HEK293 (cell line): ENCODE results near the gene KPTN.

Experiments
- BCL11A ChIP-seq: fragments of 450-650 bp; formaldehyde crosslinking; IDR thresholded peaks from 2 replicates; pipeline ENCODE4 v1.5.1; 2016; ENCODE audit warnings: low read depth, missing biosample characterization, missing genetic modification characterization
- HOXC10 ChIP-seq: sonication (generic); formaldehyde crosslinking; IDR thresholded peaks from 2 replicates; pipeline ENCODE4 v1.8.1; 2023; ENCODE audit warnings: mild to moderate bottlenecking, missing genetic modification reagents
- INSM2 ChIP-seq: fragments of 450-650 bp; formaldehyde crosslinking; IDR thresholded peaks from 2 replicates; pipeline ENCODE4 v1.5.1; 2016; ENCODE audit warnings: missing biosample characterization, missing genetic modification characterization
- KLF10 ChIP-seq: fragments of 450-650 bp; IDR thresholded peaks from 2 replicates; pipeline ENCODE4 v1.5.1; 2018; ENCODE audit warnings: missing biosample characterization, mild to moderate bottlenecking, missing genetic modification characterization
- MYNN ChIP-seq: fragments of 450-650 bp; formaldehyde crosslinking; IDR thresholded peaks from 2 replicates; pipeline ENCODE4 v1.5.1; 2016; ENCODE audit warnings: missing biosample characterization, missing genetic modification characterization, borderline replicate concordance
- PRDM1 ChIP-seq: fragments of 450-650 bp; formaldehyde crosslinking; IDR thresholded peaks from 2 replicates; pipeline ENCODE4; 2016; ENCODE audit warnings: missing biosample characterization, missing genetic modification characterization
- RBAK ChIP-seq: fragments of 450-650 bp; formaldehyde crosslinking; IDR thresholded peaks from 2 replicates; pipeline ENCODE4 v1.5.1; 2016; ENCODE audit warnings: missing biosample characterization, missing genetic modification characterization
- SETDB1 ChIP-seq: IDR thresholded peaks from one replicate; pipeline ENCODE4 v1.6.1; 2017; ENCODE audit warnings: mild to moderate bottlenecking, low read length, moderate library complexity, mixed read lengths; ENCODE audit not compliant: insufficient read length
- SP3 ChIP-seq: fragments of 450-650 bp; formaldehyde crosslinking; IDR thresholded peaks from 2 replicates; pipeline ENCODE4 v1.5.1; 2016; ENCODE audit warnings: missing biosample characterization, missing genetic modification characterization
- YY1 ChIP-seq: fragments of 450-650 bp; formaldehyde crosslinking; IDR thresholded peaks from 2 replicates; pipeline ENCODE4 v1.5.1; 2018; ENCODE audit warnings: missing biosample characterization, missing genetic modification characterization
- ZBTB17 ChIP-seq: fragments of 450-650 bp; formaldehyde crosslinking; IDR thresholded peaks from 2 replicates; pipeline ENCODE4 v1.5.1; 2016; ENCODE audit warnings: missing biosample characterization, missing genetic modification characterization
- ZBTB44 ChIP-seq: fragments of 450-650 bp; IDR thresholded peaks from 2 replicates; pipeline ENCODE4 v1.5.1; 2018; ENCODE audit warnings: missing biosample characterization, mild to moderate bottlenecking, missing genetic modification characterization
- ZIC2 ChIP-seq: fragments of 450-650 bp; formaldehyde crosslinking; IDR thresholded peaks from 2 replicates; pipeline ENCODE4 v1.5.1; 2016; ENCODE audit warnings: missing biosample characterization, missing genetic modification characterization
- ZNF132 ChIP-seq: fragments of 450-650 bp; formaldehyde crosslinking; IDR thresholded peaks from 2 replicates; pipeline ENCODE4 v1.5.1; 2017; ENCODE audit warnings: missing biosample characterization, missing genetic modification characterization, borderline replicate concordance
- ZNF133 ChIP-seq: fragments of 450-650 bp; formaldehyde crosslinking; IDR thresholded peaks from 2 replicates; pipeline ENCODE4 v1.5.1; 2016; ENCODE audit warnings: missing biosample characterization, missing genetic modification characterization
- ZNF140 ChIP-seq: fragments of 450-650 bp; formaldehyde crosslinking; IDR thresholded peaks from 2 replicates; pipeline ENCODE4 v1.5.1; 2016; ENCODE audit warnings: missing biosample characterization, missing genetic modification characterization
- ZNF19 ChIP-seq: fragments of 450-650 bp; formaldehyde crosslinking; IDR thresholded peaks from 2 replicates; pipeline ENCODE4; 2016; ENCODE audit warnings: missing biosample characterization, missing genetic modification characterization, low read depth
- ZNF239 ChIP-seq: fragments of 450-650 bp; formaldehyde crosslinking; IDR thresholded peaks from 2 replicates; pipeline ENCODE4 v1.5.1; 2016; ENCODE audit warnings: missing biosample characterization, missing genetic modification characterization
- ZNF266 ChIP-seq: fragments of 450-650 bp; formaldehyde crosslinking; IDR thresholded peaks from 2 replicates; pipeline ENCODE4 v1.5.1; 2016; ENCODE audit warnings: missing biosample characterization, missing genetic modification characterization, low read depth
- ZNF311 ChIP-seq: fragments of 450-650 bp; formaldehyde crosslinking; IDR thresholded peaks from 2 replicates; pipeline ENCODE4 v1.5.1; 2017; ENCODE audit warnings: missing biosample characterization, missing genetic modification characterization, borderline replicate concordance
- ZNF335 ChIP-seq: fragments of 450-650 bp; formaldehyde crosslinking; conservative IDR thresholded peaks from 2 replicates; pipeline ENCODE4 v1.5.1; 2016; ENCODE audit warnings: missing biosample characterization, missing genetic modification characterization
- ZNF391 ChIP-seq: fragments of 450-650 bp; formaldehyde crosslinking; IDR thresholded peaks from 2 replicates; pipeline ENCODE4 v1.5.1; 2016; ENCODE audit warnings: low read depth, missing biosample characterization, missing genetic modification characterization, borderline replicate concordance
- ZNF473 ChIP-seq: fragments of 450-650 bp; formaldehyde crosslinking; IDR thresholded peaks from 2 replicates; pipeline ENCODE4 v1.5.1; 2017; ENCODE audit warnings: missing biosample characterization, missing genetic modification characterization
- ZNF501 ChIP-seq: fragments of 450-650 bp; formaldehyde crosslinking; IDR thresholded peaks from 2 replicates; pipeline ENCODE4 v1.5.1; 2016; ENCODE audit warnings: missing biosample characterization, missing genetic modification characterization
- ZNF571 ChIP-seq: fragments of 450-650 bp; formaldehyde crosslinking; IDR thresholded peaks from 2 replicates; pipeline ENCODE4 v1.5.0; 2017; ENCODE audit warnings: missing biosample characterization, missing genetic modification characterization
- ZNF600 ChIP-seq: fragments of 450-650 bp; formaldehyde crosslinking; IDR thresholded peaks from 2 replicates; pipeline ENCODE4 v1.5.1; 2016; ENCODE audit warnings: missing biosample characterization, missing genetic modification characterization
- ZNF624 ChIP-seq: fragments of 450-650 bp; formaldehyde crosslinking; IDR thresholded peaks from 2 replicates; pipeline ENCODE4 v1.5.1; 2017; ENCODE audit warnings: missing biosample characterization, missing genetic modification characterization
- ZNF658 ChIP-seq: fragments of 450-650 bp; formaldehyde crosslinking; IDR thresholded peaks from 2 replicates; pipeline ENCODE4; 2016; ENCODE audit warnings: missing biosample characterization, missing genetic modification characterization
- ZNF747 ChIP-seq: fragments of 450-650 bp; formaldehyde crosslinking; IDR thresholded peaks from 2 replicates; pipeline ENCODE4 v1.5.1; 2016; ENCODE audit warnings: missing biosample characterization, missing genetic modification characterization
- ZNF768 ChIP-seq: fragments of 450-650 bp; formaldehyde crosslinking; IDR thresholded peaks from 2 replicates; pipeline ENCODE4 v1.5.1; 2018; ENCODE audit warnings: missing biosample characterization, mild to moderate bottlenecking, missing genetic modification characterization
- ZNF776 ChIP-seq: fragments of 450-650 bp; formaldehyde crosslinking; IDR thresholded peaks from 2 replicates; pipeline ENCODE4 v1.5.0; 2017; ENCODE audit warnings: missing biosample characterization, missing genetic modification characterization, borderline replicate concordance
- ZNF785 ChIP-seq: fragments of 450-650 bp; formaldehyde crosslinking; IDR thresholded peaks from 2 replicates; pipeline ENCODE4 v1.5.1; 2016; ENCODE audit warnings: missing biosample characterization, missing genetic modification characterization
- ZSCAN18 ChIP-seq: fragments of 450-650 bp; formaldehyde crosslinking; IDR thresholded peaks from 2 replicates; pipeline ENCODE4 v1.5.1; 2016; ENCODE audit warnings: missing biosample characterization, missing genetic modification characterization
- ZXDB ChIP-seq: fragments of 450-650 bp; formaldehyde crosslinking; IDR thresholded peaks from 2 replicates; pipeline ENCODE4 v1.5.1; 2016; ENCODE audit warnings: missing biosample characterization, missing genetic modification characterization
- TF ChIP-seq, protein P1 (sequence below): fragments of 450-650 bp; formaldehyde crosslinking; IDR thresholded peaks from 2 replicates; pipeline ENCODE4 v1.5.1; 2017; ENCODE audit warnings: missing biosample characterization, missing genetic modification characterization
- TF ChIP-seq, protein P2 (sequence below): fragments of 450-650 bp; formaldehyde crosslinking; IDR thresholded peaks from 2 replicates; pipeline ENCODE4 v1.5.1; 2016; ENCODE audit warnings: missing biosample characterization, missing genetic modification characterization

The KPTN gene

DNA sequence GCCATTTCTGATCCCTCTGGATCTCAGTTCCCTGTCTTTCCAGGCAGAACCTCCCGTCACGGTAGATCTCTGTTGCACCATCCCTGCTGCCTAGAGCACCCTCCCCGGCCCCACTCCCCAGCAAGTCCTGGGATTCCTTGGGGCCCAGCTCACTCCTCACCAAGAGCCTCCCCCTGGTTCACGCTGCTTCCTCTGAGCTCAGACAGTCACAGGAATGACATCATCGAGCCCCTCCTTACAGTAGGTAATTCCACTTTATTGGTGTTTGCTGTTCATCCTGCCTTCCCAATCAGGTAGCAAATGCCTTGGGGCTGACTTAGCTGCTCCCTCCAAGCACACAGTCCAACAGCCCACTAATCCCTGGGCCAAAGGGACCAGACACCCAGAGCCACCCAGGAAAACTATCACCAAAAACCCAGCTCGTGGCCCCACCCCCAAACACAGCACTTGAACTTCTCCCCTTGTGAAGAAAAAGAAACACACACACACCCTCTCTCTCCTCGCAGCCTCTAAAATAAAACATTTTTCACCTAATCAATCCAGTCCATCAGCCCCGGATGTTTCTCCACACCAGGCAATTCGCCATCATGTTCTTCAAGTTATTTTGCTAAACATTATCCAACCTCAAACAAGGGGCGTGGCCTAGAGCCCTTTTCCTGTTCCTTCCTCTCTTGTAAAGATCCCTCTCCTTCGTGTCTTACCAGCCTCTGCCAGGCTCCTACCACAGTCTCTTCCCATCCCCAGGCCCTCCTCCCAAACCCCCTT lies 28.3 kb upstream of the KPTN start (continued):
- TF ChIP-seq ZNF501 (no peak), ZNF140 (tag by site-specific recombination) (no peak), PRDM1 (tag by site-specific recombination) (no peak), YY1 (tag by site-specific recombination) (no peak), ZNF239 (tag by site-specific recombination) (no peak), SETDB1 (no peak), ZNF658 (tag by site-specific recombination) (no peak), ZNF747 (no peak), BCL11A (tag by site-specific recombination) (no peak), SP3 (tag by site-specific recombination) (peak; percentile 63), ZXDB (tag by site-specific recombination) (no peak), KLF10 (tag by site-specific recombination) (no peak), ZNF132 (tag by site-specific recombination) (no peak), ZIC2 (tag by site-specific recombination) (peak; percentile 68), ZNF600 (tag by site-specific recombination) (no peak), ZSCAN18 (no peak), RBAK (tag by site-specific recombination) (no peak), ZNF391 (tag by site-specific recombination) (0 out of 2 replicates have a peak, but pooled peaks have one; percentile 23), MYNN (tag by site-specific recombination) (no peak), ZNF335 (peak; percentile 66), ZNF624 (tag by site-specific recombination) (no peak), ZNF473 (tag by site-specific recombination) (no peak), ZNF133 (tag by site-specific recombination) (no peak), ZNF776 (no peak), ZNF785 (tag by site-specific recombination) (no peak), ZNF19 (tag by site-specific recombination) (no peak), INSM2 (tag by site-specific recombination) (no peak), ZNF266 (tag by site-specific recombination) (no peak), ZBTB44 (tag by site-specific recombination) (no peak), ZBTB17 (peak; percentile 24; the same call in 1 of the 2 replicates), ZNF768 (tag by site-specific recombination) (no peak), HOXC10 (CRISPR knock-in tag) (no peak), ZNF571 (tag by site-specific recombination) (no peak), ZNF311 (tag by site-specific recombination) (no peak)
- TF ChIP-seq, protein P1, sequence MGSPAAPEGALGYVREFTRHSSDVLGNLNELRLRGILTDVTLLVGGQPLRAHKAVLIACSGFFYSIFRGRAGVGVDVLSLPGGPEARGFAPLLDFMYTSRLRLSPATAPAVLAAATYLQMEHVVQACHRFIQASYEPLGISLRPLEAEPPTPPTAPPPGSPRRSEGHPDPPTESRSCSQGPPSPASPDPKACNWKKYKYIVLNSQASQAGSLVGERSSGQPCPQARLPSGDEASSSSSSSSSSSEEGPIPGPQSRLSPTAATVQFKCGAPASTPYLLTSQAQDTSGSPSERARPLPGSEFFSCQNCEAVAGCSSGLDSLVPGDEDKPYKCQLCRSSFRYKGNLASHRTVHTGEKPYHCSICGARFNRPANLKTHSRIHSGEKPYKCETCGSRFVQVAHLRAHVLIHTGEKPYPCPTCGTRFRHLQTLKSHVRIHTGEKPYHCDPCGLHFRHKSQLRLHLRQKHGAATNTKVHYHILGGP (tag by site-specific recombination) = no peak
- TF ChIP-seq, protein P2, sequence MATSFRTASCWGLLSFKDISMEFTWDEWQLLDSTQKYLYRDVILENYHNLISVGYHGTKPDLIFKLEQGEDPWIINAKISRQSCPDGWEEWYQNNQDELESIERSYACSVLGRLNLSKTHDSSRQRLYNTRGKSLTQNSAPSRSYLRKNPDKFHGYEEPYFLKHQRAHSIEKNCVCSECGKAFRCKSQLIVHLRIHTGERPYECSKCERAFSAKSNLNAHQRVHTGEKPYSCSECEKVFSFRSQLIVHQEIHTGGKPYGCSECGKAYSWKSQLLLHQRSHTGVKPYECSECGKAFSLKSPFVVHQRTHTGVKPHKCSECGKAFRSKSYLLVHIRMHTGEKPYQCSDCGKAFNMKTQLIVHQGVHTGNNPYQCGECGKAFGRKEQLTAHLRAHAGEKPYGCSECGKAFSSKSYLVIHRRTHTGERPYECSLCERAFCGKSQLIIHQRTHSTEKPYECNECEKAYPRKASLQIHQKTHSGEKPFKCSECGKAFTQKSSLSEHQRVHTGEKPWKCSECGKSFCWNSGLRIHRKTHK (tag by site-specific recombination) = no peak
